SK-N-SH (cell line): ENCODE measurements around the gene NARS2. TPM values are rescaled to one million over a fixed set of nuclear protein-coding genes. Genes with fewer than 3 reads are reported as not detected.

Experiments used
- CTCF ChIA-PET: fragments of 300-600, 350-600 bp; formaldehyde crosslinking; extraction: SDS; loops from one replicate; lab custom pipeline; 2021; lab: Yijun Ruan, JAX
- POLR2A ChIA-PET: fragments of 350-600 bp; sonication (Branson Sonifier 250); formaldehyde crosslinking; extraction: SDS; loops from one replicate; lab custom pipeline; 2020; ENCODE audit warnings: antibody characterized with exemption, inconsistent platforms; lab: Yijun Ruan, JAX
- DNase-seq: peaks from one replicate; pipeline ENCODE4 v3.0.0; 2012
- H2AFZ ChIP-seq: fragments of 200-600 bp; sonication (generic); 2 replicates; pipeline ENCODE4 v1.8.1; 2016; ENCODE audit warnings: antibody characterized with exemption, mild to moderate bottlenecking, low read depth
- H3F3A ChIP-seq: fragments of 200-600 bp; sonication (generic); replicated peaks from 2 replicates; pipeline ENCODE3; 2016; ENCODE audit warnings: antibody characterized with exemption, mild to moderate bottlenecking; ENCODE audit not compliant: insufficient read depth
- H3K27ac ChIP-seq, 2 experiments: fragments of 200-500 bp in 1 of 2; fragments of 200-600 bp in 1 of 2; sonication (Bioruptor generic) in 1 of 2; sonication (generic), shearing (Covaris generic) in 1 of 2; 2 replicates each; pipeline versions ENCODE4 v1.5.1 to v1.6.1; 2014 to 2016; ENCODE audit warnings: low read depth in 2 of 2, inconsistent platforms in 1 of 2, low read length in 1 of 2, mild to moderate bottlenecking in 1 of 2, mixed read lengths in 1 of 2
- H3K27me3 ChIP-seq: fragments of 200-600 bp; sonication (generic), shearing (Covaris generic); 2 replicates; pipeline ENCODE4 v1.6.1; 2016; ENCODE audit warnings: mixed run types; ENCODE audit not compliant: insufficient read depth
- H3K36me3 ChIP-seq, 2 experiments: fragments of 200-500 bp in 1 of 2; fragments of 200-600 bp in 1 of 2; sonication (Bioruptor generic) in 1 of 2; sonication (generic) in 1 of 2; replicated peaks in 1 of 2; 2 replicates each; pipeline versions ENCODE3 to v1.5.1; 2014 to 2016; ENCODE audit warnings: low read length in 1 of 2, mild to moderate bottlenecking in 1 of 2; ENCODE audit not compliant: insufficient read depth in 2 of 2, control insufficient read depth in 1 of 2
- H3K4me1 ChIP-seq, 2 experiments: fragments of 200-500 bp in 1 of 2; fragments of 200-600 bp in 1 of 2; sonication (Bioruptor generic) in 1 of 2; sonication (generic), shearing (Covaris generic) in 1 of 2; 2 replicates each; pipeline versions ENCODE4 v1.5.1 to v1.6.1; 2014 to 2016; ENCODE audit warnings: low read depth in 1 of 2, low read length in 1 of 2, mixed run types in 1 of 2; ENCODE audit not compliant: insufficient read depth in 2 of 2, control insufficient read depth in 1 of 2
- H3K4me2 ChIP-seq: fragments of 200-600 bp; sonication (generic), shearing (Covaris generic); 2 replicates; pipeline ENCODE4 v1.6.1; 2017; ENCODE audit warnings: mixed run types
- H3K4me3 ChIP-seq, 2 experiments: fragments of 200-500 bp in 1 of 2; fragments of 200-600 bp in 1 of 2; sonication (Bioruptor generic) in 1 of 2; sonication (generic), shearing (Covaris generic) in 1 of 2; 2 replicates each; pipeline versions ENCODE4 v1.5.1 to v1.8.1; 2014 to 2016; ENCODE audit warnings: low read depth in 2 of 2, inconsistent platforms in 1 of 2, low read length in 1 of 2, mild to moderate bottlenecking in 1 of 2, mixed read lengths in 1 of 2, moderate library complexity in 1 of 2
- H3K79me2 ChIP-seq: fragments of 200-600 bp; sonication (generic); 2 replicates; pipeline ENCODE4 v1.8.1; 2017; ENCODE audit warnings: mild to moderate bottlenecking; ENCODE audit not compliant: insufficient read depth
- H3K9ac ChIP-seq: fragments of 200-600 bp; sonication (generic); 2 replicates; pipeline ENCODE4 v1.6.1; 2017; ENCODE audit warnings: mixed run types
- H3K9me2 ChIP-seq: fragments of 200-600 bp; sonication (generic); 2 replicates; pipeline ENCODE4 v1.6.1; 2017; ENCODE audit warnings: mixed run types
- H3K9me3 ChIP-seq: fragments of 200-600 bp; sonication (generic); 2 replicates; pipeline ENCODE4 v1.6.1; 2017; ENCODE audit warnings: mixed run types, mild to moderate bottlenecking, moderate library complexity
- H4K20me1 ChIP-seq: fragments of 200-600 bp; sonication (generic); 2 replicates; pipeline ENCODE4 v1.6.1; 2017; ENCODE audit warnings: mild to moderate bottlenecking, mixed run types; ENCODE audit not compliant: insufficient read depth
- ELF1 ChIP-seq: IDR thresholded peaks from 2 replicates; pipeline ENCODE4 v1.4.0; 2012
- JUND ChIP-seq: IDR thresholded peaks from 2 replicates; pipeline ENCODE4 v1.4.0; 2012
- MEF2A ChIP-seq: IDR thresholded peaks from 2 replicates; pipeline ENCODE4 v1.4.0; 2012; ENCODE audit warnings: low read depth, borderline replicate concordance
- NRF1 ChIP-seq: IDR thresholded peaks from 2 replicates; pipeline ENCODE4 v1.6.1; 2012; ENCODE audit warnings: low read depth, mild to moderate bottlenecking, low read length
- POLR2AphosphoS5 ChIP-seq: IDR thresholded peaks from 2 replicates; pipeline ENCODE4 v1.6.1; 2012; ENCODE audit warnings: low read depth, low read length
- RCOR1 ChIP-seq: fragments of 150-350 bp; IDR thresholded peaks from 2 replicates; pipeline ENCODE4 v1.6.1; 2017; ENCODE audit warnings: antibody characterized with exemption, low read length
- REST ChIP-seq: IDR thresholded peaks from 2 replicates; pipeline ENCODE4 v1.6.1; 2012; ENCODE audit warnings: mild to moderate bottlenecking, low read depth, low read length, moderate library complexity
- SIN3A ChIP-seq: IDR thresholded peaks from 2 replicates; pipeline ENCODE4 v1.6.1; 2012; ENCODE audit warnings: low read depth, mild to moderate bottlenecking, low read length, moderate library complexity, borderline replicate concordance
- TAF1 ChIP-seq: IDR thresholded peaks from 2 replicates; pipeline ENCODE4 v1.6.1; 2012; ENCODE audit warnings: low read depth, mild to moderate bottlenecking, low read length, moderate library complexity, borderline replicate concordance
- YY1 ChIP-seq: IDR thresholded peaks from 2 replicates; pipeline ENCODE4 v1.4.0; 2012; ENCODE audit warnings: low read depth, mild to moderate bottlenecking
- WGBS: methylation state at CpG from one replicate; pipeline ENCODE4 v1.1.6; 2017; ENCODE audit warnings: low lambda C conversion rate; 5-methylcytosine and 5-hydroxymethylcytosine counted together
- polyA plus RNA-seq, 3 experiments: library from polyadenylated mRNA; depleted of rRNA; stranded (reverse); fragments of >200 nt; gene quantifications; 2 replicates each; pipeline ENCODE4 v1.2.3, GENCODE V29; 2012

The NARS2 gene
- polyA plus RNA-seq, 1 of the 3 experiments (the other 2 are of a cell fraction) = 8.9 TPM

GRCh38 chr11:78397398-78397797 is 177.3 kb downstream of the NARS2 start:
- WGBS = 98% methylated on average over 3 of the region's 3 CpGs
- POLR2A ChIA-PET = no interaction called here

GRCh38 chr11:78395597-78395996 is 179.1 kb downstream of the NARS2 start:
- Histone ChIP-seq H3K79me2 (peaks cover 29% of the 10 kb centered on the region; the same call in 1 of the 2 replicates), H4K20me1 (no peaks in the 10 kb centered on the region), H3K27me3 (no peaks in the 10 kb centered on the region)
- TF ChIP-seq YY1 (no peak), JUND (no peak), TAF1 (no peak)
- TF ChIP-seq, all 33 proteins: peak for 0
- Histone ChIP-seq H3K9ac (no peak overlapping the region), H3K4me2 (no peak overlapping the region), H3K4me3 (no peak overlapping the region), H3K27ac (no peak overlapping the region), H3K36me3 (no peaks in the 10 kb centered on the region), H3F3A (no peaks in the 10 kb centered on the region), H3K4me1 (peaks cover 3 to 10% of the 10 kb centered on the region in 2 experiments; a peak in 1 of 4 replicates), H3K9me3 (no peaks in the 10 kb centered on the region), H2AFZ (no peak overlapping the region), H3K9me2 (no peaks in the 10 kb centered on the region)
- DNase-seq = no peak
- CTCF ChIA-PET = interaction anchor here (0.6 to 1.6 kb wide), 2 partner anchors 21 to 22 kb away, joined by 3 to 5 read pairs; partner anchors contain the start of gene GAB2
- POLR2A ChIA-PET = interaction anchor here (0.7 kb wide), 1 partner anchor 21 kb away, joined by 4 read pairs; no protein-coding TSS in a partner anchor
- 87% methylated on average over 1 of the region's 1 CpG for WGBS

More at GRCh38 chr11:78397398-78397797, 177.3 kb downstream of the NARS2 start:
- Histone ChIP-seq H3K79me2 (peaks cover 18% of the 10 kb centered on the region; the same call in 1 of the 2 replicates), H2AFZ (no peak overlapping the region), H3K27ac (no peak overlapping the region), H3K9ac (no peak overlapping the region), H3F3A (no peaks in the 10 kb centered on the region), H4K20me1 (no peaks in the 10 kb centered on the region), H3K36me3 (no peaks in the 10 kb centered on the region), H3K9me2 (no peaks in the 10 kb centered on the region), H3K27me3 (no peaks in the 10 kb centered on the region), H3K4me2 (no peak overlapping the region), H3K4me1 (peaks cover 3 to 10% of the 10 kb centered on the region in 2 experiments; a peak in 1 of 4 replicates), H3K4me3 (no peak overlapping the region), H3K9me3 (no peaks in the 10 kb centered on the region)
- no peak for DNase-seq
- CTCF ChIA-PET = interaction anchor here (1.0 kb wide), 1 partner anchor 19 kb away, joined by 5 read pairs; no protein-coding TSS in a partner anchor
- TF ChIP-seq JUND (no peak), RCOR1 (no peak)

- Histone ChIP-seq H3K27me3 (no peaks in the 10 kb centered on the region), H3K4me3 (no peak overlapping the region), H3K9me3 (no peaks in the 10 kb centered on the region), H3K4me2 (no peak overlapping the region), H2AFZ (no peak overlapping the region), H3K9ac (no peak overlapping the region), H4K20me1 (no peaks in the 10 kb centered on the region), H3K9me2 (no peaks in the 10 kb centered on the region), H3K4me1 (peaks cover 0 to 4% of the 10 kb centered on the region in 2 experiments; a peak in 1 of 4 replicates), H3F3A (no peaks in the 10 kb centered on the region), H3K79me2 (peaks cover 32% of the 10 kb centered on the region; the same call in 1 of the 2 replicates), H3K27ac (peak overlapping the region in 1 of 2 experiments; percentile 2; a peak in 1 of 4 replicates)
- CTCF ChIA-PET = interaction anchor here (1.2 to 1.3 kb wide), 2 partner anchors 9 to 10 kb away, joined by 3 to 4 read pairs; no protein-coding TSS in a partner anchor
- 93% methylated on average over 2 of the region's 2 CpGs for WGBS
- no peak for DNase-seq
- POLR2A ChIA-PET = no interaction called here
- TF ChIP-seq REST = no peak
- no peak for TF ChIP-seq NRF1
- no peak for TF ChIP-seq MEF2A
- no peak for TF ChIP-seq SIN3A
- no peak for TF ChIP-seq POLR2AphosphoS5
- TF ChIP-seq ELF1 = no peak
- TF ChIP-seq, all 33 proteins: peak for 0
- peaks cover 0 to 2% of the 10 kb centered on the region in 2 experiments for H3K36me3 ChIP-seq
These were observed 181.8 kb downstream of the NARS2 start for GRCh38 chr11:78392854-78393253.
